GM12878 (cell line): Measurements from ENCODE around the gene NAGA. TPM values are rescaled to one million over a fixed set of nuclear protein-coding genes. Genes with fewer than 3 reads are reported as not detected.

ENCODE experiments used
- ATAC-seq: fragments of 200-7000 bp; cut with Tn5 transposase; 3 replicates; pipeline ENCODE4 v1.9.1; 2020; ENCODE audit warnings: mild to moderate bottlenecking, moderate library complexity
- BruUV-seq: library from RNA; stranded (reverse); fragments of 400-500 nt; replicated peaks from 2 replicates; lab custom pipeline; 2021; lab: Mats Ljungman, UMichigan
- CTCF ChIA-PET: fragments of 300-600 bp; sonication (Branson Sonifier 250); formaldehyde crosslinking; extraction: SDS; loops from one replicate; lab custom pipeline; 2021; ENCODE audit warnings: inconsistent platforms; lab: Yijun Ruan, JAX
- POLR2A ChIA-PET: fragments of 350-600 bp; formaldehyde crosslinking; extraction: SDS; loops from one replicate; lab custom pipeline; 2021; ENCODE audit warnings: inconsistent platforms; lab: Charles Lee
- RAD21 ChIA-PET: fragments of 300-600 bp; sonication (Branson Sonifier 250); formaldehyde crosslinking; loops from one replicate; lab custom pipeline; 2023; ENCODE audit warnings: antibody characterized with exemption; ENCODE audit not compliant: unreplicated experiment; lab: Charles Lee
- SMC1A ChIA-PET: fragments of 300-600 bp; sonication (Branson Sonifier 250); formaldehyde crosslinking; loops from one replicate; lab custom pipeline; 2023; ENCODE audit not compliant: unreplicated experiment, uncharacterized antibody; lab: Charles Lee
- DNase-seq: peaks from one replicate; pipeline ENCODE4 v3.0.0-alpha.2; 2011; ENCODE audit warnings: low read depth, low spot score
- FAIRE-seq: peaks from 3 replicates; lab custom pipeline; 2011; peaks lifted over from hg19 to GRCh38; lab: Jason Lieb, UNC
- H2AFZ ChIP-seq: 2 replicates; pipeline ENCODE4 v1.6.0; 2011; ENCODE audit warnings: low read depth, low read length, control low read depth; ENCODE audit not compliant: control insufficient read depth
- H3K27ac ChIP-seq: 2 replicates; pipeline ENCODE4 v1.5.1; 2011; ENCODE audit warnings: control low read depth; ENCODE audit not compliant: control insufficient read depth, insufficient read depth
- H3K27me3 ChIP-seq, 2 experiments: replicated peaks in 1 of 2; 2 replicates each; pipeline versions ENCODE4 v1.6.0 to v1.6.1; 2011; ENCODE audit warnings: low read length in 1 of 2; ENCODE audit not compliant: control insufficient read depth in 2 of 2, insufficient read depth in 2 of 2
- H3K36me3 ChIP-seq, 2 experiments: 2 replicates each; pipeline ENCODE4 v1.5.1; 2011; ENCODE audit warnings: low read length in 1 of 2; ENCODE audit not compliant: control insufficient read depth in 2 of 2, insufficient read depth in 2 of 2
- H3K4me1 ChIP-seq: 2 replicates; pipeline ENCODE4 v1.6.1; 2011; ENCODE audit warnings: mild to moderate bottlenecking, low read length, moderate library complexity, mixed read lengths; ENCODE audit not compliant: control insufficient read depth, insufficient read depth
- H3K4me2 ChIP-seq: 2 replicates; pipeline ENCODE4 v1.6.0; 2011; ENCODE audit warnings: control low read depth; ENCODE audit not compliant: control insufficient read depth, insufficient read depth
- H3K4me3 ChIP-seq: fragments of 200-600 bp; sonication (generic); 2 replicates; pipeline ENCODE4 v1.5.1; 2016
- H3K79me2 ChIP-seq: 2 replicates; pipeline ENCODE4 v1.6.0; 2011; ENCODE audit warnings: low read length; ENCODE audit not compliant: control insufficient read depth, insufficient read depth
- H3K9ac ChIP-seq: 2 replicates; pipeline ENCODE4 v1.8.0; 2011; ENCODE audit warnings: low read length, control low read depth, mixed read lengths; ENCODE audit not compliant: control insufficient read depth, insufficient read depth
- H3K9me3 ChIP-seq: replicated peaks from 3 replicates; pipeline ENCODE4 v1.5.1; 2011; ENCODE audit warnings: mild to moderate bottlenecking, low read length; ENCODE audit not compliant: control insufficient read depth, insufficient read depth
- H4K20me1 ChIP-seq: 2 replicates; pipeline ENCODE4 v1.6.0; 2011; ENCODE audit not compliant: control insufficient read depth, insufficient read depth
- CBFB ChIP-seq: IDR thresholded peaks from 2 replicates; pipeline ENCODE4 v1.6.1; 2016; ENCODE audit warnings: antibody characterized with exemption, low read depth
- CBX3 ChIP-seq: fragments of 200-600 bp; sonication (generic); IDR thresholded peaks from 2 replicates; pipeline ENCODE4 v1.6.1; 2016; ENCODE audit warnings: low read depth, borderline replicate concordance
- CTCF ChIP-seq, 3 experiments: IDR thresholded peaks in 2 of 3; conservative IDR thresholded peaks in 1 of 3; 2 replicates each; pipeline ENCODE4 v1.5.1; 2011; ENCODE audit warnings: low read depth in 3 of 3, low read length in 3 of 3, mild to moderate bottlenecking in 3 of 3, control low read depth in 2 of 3, moderate library complexity in 2 of 3, inconsistent platforms in 1 of 3, mixed read lengths in 1 of 3; ENCODE audit not compliant: control insufficient read depth in 2 of 3, insufficient read depth in 1 of 3; ENCODE audit errors: extremely low read depth in 1 of 3
- ESRRA ChIP-seq: IDR thresholded peaks from 2 replicates; pipeline ENCODE4 v1.6.1; 2012; ENCODE audit warnings: mild to moderate bottlenecking, low read length, improper control_type of control experiment
- IKZF2 ChIP-seq, 2 experiments: fragments of 450-650 bp; IDR thresholded peaks; 2 replicates each; pipeline ENCODE4 v1.6.1; 2017; ENCODE audit warnings: mild to moderate bottlenecking in 2 of 2, moderate library complexity in 2 of 2
- SKIL ChIP-seq: fragments of 450-650 bp; IDR thresholded peaks from 2 replicates; pipeline ENCODE4 v1.6.1; 2017; ENCODE audit warnings: mild to moderate bottlenecking, low read depth, inconsistent platforms; ENCODE audit not compliant: poor library complexity, severe bottlenecking
- STAT1 ChIP-seq: fragments of 450-650 bp; conservative IDR thresholded peaks from 2 replicates; pipeline ENCODE4 v1.6.1; 2014; ENCODE audit warnings: antibody characterized with exemption, mild to moderate bottlenecking
- WGBS: methylation state at CpG from one replicate; pipeline ENCODE4 v1.1.6; 2016; ENCODE audit warnings: low lambda C conversion rate; ENCODE audit not compliant: insufficient replicate concordance, insufficient coverage; ENCODE audit errors: missing lambda C conversion rate; 5-methylcytosine and 5-hydroxymethylcytosine counted together
- in situ Hi-C: fragments of 300-500 bp; cut with MboI; formaldehyde crosslinking; loops from 9 replicates; pipeline ENCODE4 v1.14.3; 2018; ENCODE audit warnings: mixed read lengths
- intact Hi-C: fragments of 100-400 bp; cut with micrococcal nuclease; formaldehyde crosslinking; loops from one replicate; pipeline ENCODE4 v1.14.2; 2022; ENCODE audit not compliant: unreplicated experiment
- polyA plus RNA-seq, 11 experiments: library from polyadenylated mRNA; depleted of rRNA in 4 of 11; unstranded in 6 of 11; stranded (reverse) in 5 of 11; fragments of >200 nt; fragmentation: Nextera tagmentation in 4 of 11; fragmentation: Illumina TruSeq in 1 of 11; extraction: Ambion mirVana in 4 of 11; extraction: Trizol in 1 of 11; gene quantifications; 1 replicate in 1 of 11; 2 replicates in 10 of 11; pipeline versions ENCODE4 v1.2.1 to v1.2.3, GENCODE V29; 2011 to 2016; ENCODE audit warnings: inconsistent platforms in 2 of 11, missing spikeins in 2 of 11, low read depth in 1 of 11
- total RNA-seq, 4 experiments: library from RNA; depleted of rRNA in 3 of 4; stranded (reverse); fragments of >200 nt in 3 of 4; fragmentation: Illumina TruSeq in 1 of 4; extraction: Trizol in 1 of 4; gene quantifications; 2 replicates each; pipeline versions ENCODE4 v1.2.1 to v1.2.3, GENCODE V29; 2013 to 2021
- TF ChIP-seq, protein P1 (sequence below): IDR thresholded peaks from 2 replicates; pipeline ENCODE4 v1.6.1; 2011; ENCODE audit warnings: low read depth, low read length, improper control_type of control experiment, borderline replicate concordance

NAGA gene
- total and polyA plus RNA-seq, 10 of the 15 experiments (the other 5 are each of a cell fraction or from before 2014, with no cell fraction given), result 9.3 to 46.0 (median 33.2) TPM

DNA sequence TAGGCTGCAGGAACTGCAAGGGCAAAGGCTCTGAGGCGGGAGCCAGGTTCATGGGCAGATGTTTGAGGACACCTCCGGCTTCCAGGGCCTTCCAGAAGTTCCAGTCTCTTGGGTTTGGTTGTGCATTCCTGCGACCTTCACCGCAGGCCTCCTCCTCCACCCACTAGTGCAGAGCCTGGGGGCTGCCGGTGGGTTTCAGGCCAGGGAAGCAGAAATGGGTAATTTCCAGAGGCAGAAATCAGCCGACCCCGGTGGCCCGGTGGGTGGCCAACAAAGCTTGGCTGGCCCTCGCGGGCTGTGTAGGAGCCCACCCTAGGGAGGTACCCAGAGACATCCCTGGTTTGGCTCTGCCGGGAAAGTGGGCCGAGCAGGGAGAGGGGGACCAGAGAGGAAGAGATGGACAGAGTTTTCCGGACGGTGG lies 3.0 kb upstream of the NAGA start:
- ChIA-PET RAD21 (no interaction called here), POLR2A (no interaction called here), CTCF (no interaction called here), SMC1A (no interaction called here)
- Histone ChIP-seq H3K4me1 (peaks cover 18% of the 10 kb centered on the region), H3K9ac (peak overlapping the region; percentile 62), H3K79me2 (peaks cover 10% of the 10 kb centered on the region), H3K9me3 (no peaks in the 10 kb centered on the region), H3K36me3 (no peaks in the 10 kb centered on the region), H2AFZ (peak overlapping the region; percentile 84), H4K20me1 (no peaks in the 10 kb centered on the region), H3K4me2 (peak overlapping the region; percentile 92; the same call in 1 of the 2 replicates), H3K27me3 (no peaks in the 10 kb centered on the region), H3K4me3 (0 out of 2 replicates have a peak overlapping the region, but pooled peaks have one; percentile 59), H3K27ac (no peak overlapping the region)
- 89% methylated on average over 11 of the region's 14 CpGs for WGBS
- TF ChIP-seq STAT1, result no peak
- TF ChIP-seq CBFB, result no peak
- TF ChIP-seq, protein P1, sequence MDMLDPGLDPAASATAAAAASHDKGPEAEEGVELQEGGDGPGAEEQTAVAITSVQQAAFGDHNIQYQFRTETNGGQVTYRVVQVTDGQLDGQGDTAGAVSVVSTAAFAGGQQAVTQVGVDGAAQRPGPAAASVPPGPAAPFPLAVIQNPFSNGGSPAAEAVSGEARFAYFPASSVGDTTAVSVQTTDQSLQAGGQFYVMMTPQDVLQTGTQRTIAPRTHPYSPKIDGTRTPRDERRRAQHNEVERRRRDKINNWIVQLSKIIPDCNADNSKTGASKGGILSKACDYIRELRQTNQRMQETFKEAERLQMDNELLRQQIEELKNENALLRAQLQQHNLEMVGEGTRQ, result no peak
- TF ChIP-seq ESRRA, result no peak
- TF ChIP-seq CBX3, result no peak
- no peak for TF ChIP-seq CTCF (IDR thresholded peaks at IDR 0.05 in 2 of 3, conservative IDR thresholded peaks at IDR 0.05 in 1 of 3; ENCODE audit: control insufficient read depth in 2 of 3, extremely low read depth in 1 of 3, insufficient read depth in 1 of 3, low read depth in 3 of 3, low read length in 3 of 3)
- TF ChIP-seq SKIL, result no peak
- no peak for TF ChIP-seq IKZF2 (IDR thresholded peaks at IDR 0.05)
- DNase-seq (no peak), FAIRE-seq (no peak), ATAC-seq (no peak)
- BruUV-seq, result no TSS peak
- intact Hi-C loops (loop anchor here (5.0 kb wide), 1 partner anchor 106 kb away; the partner anchor contains the start of gene SEPTIN3), in situ Hi-C loops (no loop called here)
